HG03139 (cell line): ENCODE measurements around the gene CLDN6.

Experiments
- ATAC-seq: cut with Tn5 transposase; IDR thresholded peaks from one replicate; pipeline ENCODE4 v1.9.1; 2021; ENCODE audit not compliant: unreplicated experiment

Gene CLDN6

DNA sequence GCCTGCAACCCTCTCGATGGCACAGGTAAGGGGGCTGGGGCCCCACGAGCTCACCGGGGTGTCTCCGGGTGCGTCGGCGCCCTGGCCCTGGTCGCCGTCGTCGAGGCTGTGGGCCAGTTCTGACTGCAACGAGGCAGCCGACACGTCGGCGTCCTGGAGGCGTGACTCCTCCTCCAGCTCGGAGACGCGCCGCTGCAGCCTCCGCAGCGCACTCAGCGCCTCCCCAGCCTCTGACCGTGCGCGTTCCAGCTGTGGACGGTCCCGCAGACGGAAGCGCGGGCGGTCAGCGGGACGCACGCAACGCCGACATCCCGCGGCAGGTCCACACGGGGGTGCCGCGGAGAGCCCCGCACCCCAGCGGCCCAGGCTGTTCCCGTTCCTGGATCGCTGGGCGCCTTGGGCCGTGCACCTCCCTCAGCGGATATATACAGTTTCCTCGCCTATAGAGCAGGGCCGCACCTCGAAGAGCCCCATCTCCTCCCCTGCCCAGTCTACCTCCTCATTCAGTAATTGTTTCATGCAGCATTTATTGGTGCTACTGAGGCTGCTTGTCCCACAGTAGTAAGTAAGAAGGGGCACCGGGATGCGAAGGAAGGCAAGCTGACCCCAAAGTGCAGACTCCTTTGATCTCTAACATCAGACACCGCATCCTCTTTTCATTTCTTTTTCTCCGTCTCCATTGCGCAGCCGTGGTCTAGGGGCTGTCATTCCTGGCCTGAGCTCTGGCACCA is 11.7 kb upstream of the CLDN6 start:
- no peak for ATAC-seq

GRCh38 chr16:3028716-3029319 is 10.8 kb upstream of the CLDN6 start:
- ATAC-seq = no peak

- ATAC-seq = no peak
These were observed 10.2 kb upstream of the CLDN6 start for GRCh38 chr16:3027983-3028715.

DNA sequence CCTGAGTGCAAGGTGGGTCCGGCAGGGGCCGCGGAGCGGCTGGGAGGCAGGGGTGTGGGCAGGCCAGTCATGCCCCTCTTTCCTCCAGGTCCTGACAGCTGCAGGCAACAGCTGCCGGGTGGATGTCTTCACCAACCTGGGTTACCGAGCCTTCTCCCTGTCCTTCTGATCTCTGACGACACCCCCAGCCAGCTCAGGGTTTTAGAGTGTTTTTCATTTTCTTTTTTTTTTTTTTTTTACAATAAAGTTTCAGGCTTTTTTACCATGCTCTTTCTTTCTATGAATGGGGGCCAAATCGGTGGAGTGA is 9.5 kb upstream of the CLDN6 start:
- ATAC-seq = no peak

DNA sequence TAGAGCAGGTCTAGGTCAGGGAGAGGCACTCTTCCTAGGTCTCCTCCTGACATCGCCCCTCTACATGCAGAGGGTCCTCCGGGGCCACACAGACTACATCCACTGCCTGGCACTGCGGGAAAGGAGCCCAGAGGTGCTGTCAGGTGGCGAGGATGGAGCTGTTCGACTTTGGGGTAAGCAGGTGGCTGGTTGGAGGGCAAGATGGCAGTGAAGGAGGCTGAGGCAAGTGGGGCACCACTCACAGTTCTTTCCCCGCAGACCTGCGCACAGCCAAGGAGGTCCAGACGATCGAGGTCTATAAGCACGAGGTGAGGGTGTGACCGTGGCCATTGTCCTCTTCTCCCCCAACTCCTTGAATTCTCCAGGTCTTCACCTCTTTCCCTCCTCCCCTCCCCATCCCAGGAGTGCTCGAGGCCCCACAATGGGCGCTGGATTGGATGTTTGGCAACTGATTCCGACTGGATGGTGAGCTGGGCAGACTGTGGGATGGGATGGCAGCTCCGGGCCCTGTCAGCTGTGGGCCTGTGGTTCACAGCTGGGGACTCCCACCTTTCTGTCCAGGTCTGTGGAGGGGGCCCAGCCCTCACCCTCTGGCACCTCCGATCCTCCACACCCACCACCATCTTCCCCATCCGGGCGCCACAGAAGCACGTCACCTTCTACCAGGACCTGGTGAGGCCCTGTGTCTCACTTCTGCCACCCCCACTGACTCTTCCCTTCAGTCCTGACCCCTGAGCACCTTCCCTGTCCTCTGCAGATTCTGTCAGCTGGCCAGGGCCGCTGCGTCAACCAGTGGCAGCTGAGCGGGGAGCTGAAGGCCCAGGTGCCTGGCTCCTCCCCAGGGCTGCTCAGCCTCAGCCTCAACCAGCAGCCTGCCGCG is 8.9 kb upstream of the CLDN6 start:
- ATAC-seq = no peak

GRCh38 chr16:3026003-3026378 is 8.0 kb upstream of the CLDN6 start:
- ATAC-seq = no peak

DNA sequence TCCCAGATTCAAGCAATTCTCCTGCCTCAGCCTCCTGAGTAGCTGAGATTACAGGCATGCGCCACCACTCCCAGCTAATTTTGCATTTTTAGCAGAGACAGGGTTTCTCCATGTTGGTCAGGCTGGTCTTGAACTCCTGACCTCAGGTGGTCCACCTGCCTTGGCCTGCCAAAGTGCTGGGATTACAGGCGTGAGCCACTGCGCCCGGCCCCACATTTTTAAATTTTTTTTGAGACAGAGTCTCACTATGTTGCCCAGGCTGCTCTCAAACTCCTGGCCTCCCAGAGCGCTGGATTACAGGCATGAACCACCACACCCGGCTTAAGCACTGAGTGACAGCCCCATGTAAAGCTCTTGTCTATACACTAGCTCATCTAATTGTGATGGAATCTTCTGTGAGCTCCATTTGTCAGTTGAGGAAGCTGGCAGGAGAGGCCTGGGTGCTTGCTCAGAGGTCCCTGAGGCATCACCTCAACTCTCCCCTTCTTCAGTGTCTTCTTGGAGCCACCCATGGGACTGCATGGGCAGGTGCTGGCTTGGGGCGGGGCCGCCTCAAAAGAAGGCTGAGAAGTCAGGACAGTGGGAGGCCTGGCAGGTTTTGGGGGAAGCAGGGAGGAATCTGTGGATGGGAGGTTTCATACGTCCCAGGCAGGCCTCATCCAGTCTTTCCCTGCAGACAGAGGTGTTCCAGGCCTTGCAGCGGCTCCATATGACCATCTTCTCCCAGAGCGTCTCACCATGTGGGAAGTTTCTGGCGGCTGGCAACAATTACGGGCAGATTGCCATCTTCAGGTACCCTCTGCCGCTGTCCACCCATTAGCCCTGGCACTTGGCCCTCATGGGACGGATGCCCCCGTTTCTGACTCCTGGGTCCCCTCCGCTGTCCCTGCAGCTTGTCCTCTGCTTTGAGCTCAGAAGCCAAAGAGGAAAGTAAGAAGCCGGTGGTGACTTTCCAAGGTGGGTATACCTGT is 7.3 kb upstream of the CLDN6 start:
- no peak for ATAC-seq

DNA sequence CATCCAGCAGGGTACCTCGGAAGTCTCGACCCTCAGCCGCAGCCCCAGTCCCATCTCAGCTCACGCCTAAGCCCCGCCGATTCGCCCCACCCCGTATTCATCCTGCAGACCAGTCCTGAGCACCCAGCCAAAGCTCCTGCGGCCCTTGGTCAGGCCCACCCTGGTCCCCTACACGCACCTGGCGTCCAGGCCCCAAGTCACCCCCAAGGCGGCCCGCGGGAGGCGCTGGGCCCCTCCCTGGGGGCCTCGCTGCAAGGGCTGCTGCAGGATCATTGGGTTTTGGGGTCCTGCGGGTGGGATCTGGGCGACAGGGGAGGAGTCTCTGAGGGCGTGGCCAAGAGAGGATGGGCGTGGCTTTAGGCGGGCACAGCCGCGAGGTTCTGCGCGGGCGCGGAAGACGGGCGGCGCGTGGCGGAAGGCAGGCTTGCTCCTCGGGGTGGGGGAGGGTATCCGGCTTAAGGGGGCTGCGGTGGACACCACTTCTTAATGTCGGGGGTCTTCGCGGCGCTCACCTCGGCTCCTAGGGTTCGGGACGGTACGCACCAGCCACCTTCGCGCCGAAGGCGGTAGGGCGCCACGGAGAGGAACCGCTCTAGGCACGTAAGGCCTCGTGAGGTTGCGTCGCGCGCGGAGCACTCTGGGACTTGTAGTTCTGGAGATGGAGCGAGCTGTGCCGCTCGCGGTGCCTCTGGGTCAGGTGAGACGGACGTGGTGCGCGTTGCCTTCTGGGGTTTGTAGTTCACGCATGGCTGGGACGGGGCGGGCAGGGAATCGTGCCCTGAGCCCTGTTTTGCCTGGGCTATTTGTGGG is 5.9 kb upstream of the CLDN6 start, which contains the start of the genes HCFC1R1 and THOC6:
HCFC1R1 (minus strand) TSS at position 274 of the 810 bp plus-strand sequence; CDS start at position 273, 1 bp downstream.
THOC6 (plus strand) TSS at position 367 of the 810 bp plus-strand sequence; CDS start at position 659, 292 bp downstream.
- peak; percentile 64 for ATAC-seq

DNA sequence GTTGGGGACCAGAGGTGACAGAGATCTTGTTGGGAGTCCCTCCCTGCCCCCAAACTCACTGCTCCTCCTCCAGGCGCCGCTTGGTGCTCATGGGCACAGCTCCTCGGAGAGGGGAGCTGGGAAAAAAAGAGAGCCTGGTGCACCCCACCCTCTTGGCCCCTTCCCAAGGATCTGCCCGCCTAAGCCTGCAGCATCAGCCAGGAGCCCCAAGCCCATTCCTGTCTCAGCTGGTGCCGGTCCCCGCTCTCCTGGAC is 5.4 kb upstream of the CLDN6 start:
- no peak for ATAC-seq

DNA sequence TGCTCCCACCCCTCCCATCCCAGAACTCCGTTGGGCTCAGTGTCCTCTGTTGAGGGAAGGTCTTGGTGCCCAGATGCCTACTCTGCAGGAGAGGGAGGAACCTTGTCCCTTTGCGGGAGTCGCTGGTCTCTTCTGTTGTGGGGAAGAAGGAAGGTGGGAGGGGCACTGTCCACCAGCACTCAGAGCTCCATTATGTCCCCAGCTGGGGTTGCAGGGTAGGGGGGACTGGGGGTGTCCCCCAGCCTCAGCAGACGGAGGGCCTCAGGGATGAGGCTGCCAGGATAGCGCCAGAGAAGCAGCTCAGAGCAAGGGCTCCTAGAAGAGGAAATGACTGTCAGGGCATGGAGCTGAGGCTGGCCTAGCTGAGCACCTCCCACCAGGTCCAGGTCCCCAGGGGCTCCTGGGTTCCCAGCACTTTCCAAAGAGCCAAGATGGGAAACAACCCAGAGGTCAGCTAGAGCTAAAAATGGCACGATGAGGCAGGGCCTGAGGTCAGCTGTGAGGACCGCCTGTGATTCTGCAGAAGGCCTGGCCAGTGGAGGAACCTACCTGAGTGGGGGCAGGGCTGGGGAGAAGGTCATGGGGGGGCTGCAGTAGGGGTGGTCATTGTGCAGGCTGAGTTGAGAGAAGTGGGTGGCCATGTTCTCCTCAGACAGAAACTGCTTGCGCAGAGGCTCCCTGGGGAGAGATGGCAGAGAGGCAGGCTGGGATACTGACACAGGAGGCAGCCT is 4.9 kb upstream of the CLDN6 start:
- ATAC-seq = no peak

DNA sequence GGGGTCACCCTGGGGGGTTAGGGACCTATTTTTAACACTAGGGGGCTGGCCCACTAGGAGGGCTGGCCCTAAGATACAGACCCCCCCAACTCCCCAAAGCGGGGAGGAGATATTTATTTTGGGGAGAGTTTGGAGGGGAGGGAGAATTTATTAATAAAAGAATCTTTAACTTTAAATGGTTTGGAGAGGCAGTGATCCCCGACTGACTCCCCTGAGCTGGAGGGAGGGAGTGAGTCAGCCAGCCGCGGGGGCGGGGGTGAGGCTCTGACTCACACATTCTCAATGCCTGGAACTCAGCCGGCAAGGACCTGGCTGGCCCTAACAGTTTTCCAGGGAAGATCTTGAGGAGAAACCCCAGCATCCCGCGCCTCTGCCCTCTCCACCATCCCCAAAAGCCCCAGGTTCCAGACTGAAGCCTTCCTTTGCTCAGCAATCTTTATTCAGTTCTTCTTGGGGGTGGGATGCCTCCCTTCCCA is 4.3 kb upstream of the CLDN6 start:
- ATAC-seq = no peak

DNA sequence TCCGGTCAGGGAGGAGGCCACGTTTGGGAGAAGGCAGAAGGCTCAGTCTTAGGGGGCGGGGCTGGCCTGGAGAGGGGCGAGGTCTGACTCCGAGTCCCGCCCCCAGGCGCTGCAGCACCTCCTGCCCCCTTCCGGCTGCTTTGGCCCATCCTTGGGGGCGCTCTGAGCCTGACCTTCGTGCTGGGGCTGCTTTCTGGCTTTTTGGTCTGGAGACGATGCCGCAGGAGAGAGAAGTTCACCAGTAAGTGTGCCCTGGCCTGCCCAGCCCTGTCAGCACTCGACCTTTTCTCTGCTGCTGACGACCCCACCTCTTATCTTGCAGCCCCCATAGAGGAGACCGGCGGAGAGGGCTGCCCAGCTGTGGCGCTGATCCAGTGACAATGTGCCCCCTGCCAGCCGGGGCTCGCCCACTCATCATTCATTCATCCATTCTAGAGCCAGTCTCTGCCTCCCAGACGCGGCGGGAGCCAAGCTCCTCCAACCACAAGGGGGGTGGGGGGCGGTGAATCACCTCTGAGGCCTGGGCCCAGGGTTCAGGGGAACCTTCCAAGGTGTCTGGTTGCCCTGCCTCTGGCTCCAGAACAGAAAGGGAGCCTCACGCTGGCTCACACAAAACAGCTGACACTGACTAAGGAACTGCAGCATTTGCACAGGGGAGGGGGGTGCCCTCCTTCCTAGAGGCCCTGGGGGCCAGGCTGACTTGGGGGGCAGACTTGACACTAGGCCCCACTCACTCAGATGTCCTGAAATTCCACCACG is 3.6 kb upstream of the CLDN6 start:
- ATAC-seq = no peak

- no peak for ATAC-seq
These were observed 2.8 kb upstream of the CLDN6 start for GRCh38 chr16:3020604-3021448.

- ATAC-seq = no peak
These were observed 2.2 kb upstream of the CLDN6 start, which contains the start of gene TNFRSF12A for GRCh38 chr16:3020247-3020603. Gene TNFRSF12A, plus strand, starts transcription at chr16:3020368. Its CDS starts 30 bp downstream, at chr16:3020398.

DNA sequence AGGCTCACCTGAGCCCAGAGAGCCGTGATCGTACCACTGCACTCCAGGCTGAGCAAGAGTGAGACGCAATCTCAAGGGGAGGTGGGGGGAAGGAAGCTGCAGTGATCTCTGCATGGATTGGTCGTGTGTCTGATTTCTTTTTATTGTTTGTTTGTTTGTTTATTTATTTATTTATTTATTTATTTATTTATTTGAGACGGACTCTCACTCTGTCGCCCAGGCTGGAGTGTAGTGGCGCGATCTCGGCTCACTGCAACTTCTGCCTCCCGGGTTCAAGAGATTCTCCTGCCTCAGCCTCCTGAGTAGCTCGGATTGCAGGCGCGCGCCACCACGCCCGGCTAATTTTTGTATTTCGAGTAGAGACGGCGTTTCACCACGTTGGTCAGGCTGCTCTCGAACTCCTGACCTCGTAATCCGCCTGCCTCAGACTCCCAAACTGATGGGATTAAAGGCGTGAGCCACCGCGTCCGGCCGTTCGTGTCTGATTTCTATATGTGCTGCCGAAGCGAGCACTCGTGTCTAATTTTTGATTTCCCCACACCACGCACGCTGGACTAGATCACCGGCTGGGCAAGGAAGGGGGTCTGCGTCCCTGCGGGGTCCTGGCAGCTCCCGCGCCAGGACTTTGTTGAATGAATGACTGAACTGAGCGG is 1.7 kb upstream of the CLDN6 start:
- no peak for ATAC-seq

GRCh38 chr16:3017344-3017743 is 639 bp downstream of the CLDN6 start:
- no peak for ATAC-seq
